Measurements from ENCODE around the gene B4GALT4.

GRCh38 chr3:119211803-119212202 lies 28.9 kb downstream of the B4GALT4 start:
- no peak for TF ChIP-seq EZH2phosphoT487 (IDR thresholded peaks at IDR 0.05; ENCODE audit: insufficient read depth, low read depth)
- no peak for TF ChIP-seq EZH2 (IDR thresholded peaks at IDR 0.05; ENCODE audit: insufficient read depth, poor library complexity, severe bottlenecking)
